HG02852 (cell line): ENCODE results near the gene EXOSC6.
"Not testable (repeated sequence)": the region's sequence is repeated elsewhere in the genome, so short reads cannot be mapped to it uniquely, and the experiment has no call there.

Source experiments
- ATAC-seq: cut with Tn5 transposase; IDR thresholded peaks from one replicate; pipeline ENCODE4 v1.9.1; 2021; ENCODE audit warnings: mild to moderate bottlenecking, moderate library complexity; ENCODE audit not compliant: unreplicated experiment

The EXOSC6 gene

GRCh38 chr16:70200063-70200462 lies 51.7 kb downstream of the EXOSC6 start:
- not testable (repeated sequence) for ATAC-seq

- not testable (repeated sequence) for ATAC-seq
Observed at GRCh38 chr16:70199170-70199569, 52.6 kb downstream of the EXOSC6 start.

- ATAC-seq: not testable (repeated sequence)
Observed at GRCh38 chr16:70198666-70199065, 53.1 kb downstream of the EXOSC6 start.

DNA sequence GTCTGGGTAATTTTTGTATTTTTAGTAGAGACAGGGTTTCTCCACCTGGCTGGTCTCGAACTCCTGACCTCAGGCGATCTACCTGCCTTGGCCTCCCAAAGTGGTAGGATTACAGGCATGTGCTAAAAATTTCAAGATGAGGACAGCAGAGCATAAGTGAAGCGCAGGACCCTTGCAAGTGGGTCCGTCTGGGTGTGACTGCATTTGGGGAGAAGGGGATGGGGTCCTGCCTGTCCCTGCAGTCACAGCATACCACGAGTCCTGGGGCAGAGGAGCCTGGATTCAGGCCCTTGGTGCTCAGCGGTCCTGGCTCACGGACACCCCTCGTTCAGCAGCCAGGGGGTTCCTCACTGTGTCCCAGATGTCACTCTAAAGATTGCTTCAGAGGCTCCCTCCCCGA lies 53.5 kb downstream of the EXOSC6 start:
- not testable (repeated sequence) for ATAC-seq

DNA sequence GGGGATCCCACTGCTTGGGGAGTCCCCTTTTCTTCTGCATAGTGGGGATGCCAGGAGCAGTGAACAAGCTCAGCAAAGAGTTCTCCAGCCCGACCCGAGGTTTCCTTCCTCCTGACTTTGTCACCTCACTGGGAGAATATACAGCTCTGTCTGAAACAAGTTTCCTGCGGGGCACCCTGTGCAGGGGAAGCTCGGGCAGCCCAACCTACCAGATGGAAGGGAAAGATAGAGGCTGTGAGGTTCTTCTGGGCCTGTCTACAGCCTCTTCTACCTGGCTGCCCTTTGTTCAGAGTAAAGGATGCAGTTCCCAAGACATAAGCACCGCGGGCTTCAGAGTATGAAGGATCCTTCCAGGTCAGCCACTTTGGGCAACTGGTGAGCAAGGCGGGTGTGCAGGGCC lies 54.1 kb downstream of the EXOSC6 start:
- not testable (repeated sequence) for ATAC-seq
